Measurements from ENCODE around the gene FXR2. TPM values are rescaled to one million over a fixed set of nuclear protein-coding genes. Genes with fewer than 3 reads are reported as not detected.

Gene FXR2
- total and polyA plus RNA-seq, 9 of the 15 experiments (the other 6 are each of a cell fraction or from before 2014, with no cell fraction given): 2.0 to 49.3 (median 24.5) TPM

DNA sequence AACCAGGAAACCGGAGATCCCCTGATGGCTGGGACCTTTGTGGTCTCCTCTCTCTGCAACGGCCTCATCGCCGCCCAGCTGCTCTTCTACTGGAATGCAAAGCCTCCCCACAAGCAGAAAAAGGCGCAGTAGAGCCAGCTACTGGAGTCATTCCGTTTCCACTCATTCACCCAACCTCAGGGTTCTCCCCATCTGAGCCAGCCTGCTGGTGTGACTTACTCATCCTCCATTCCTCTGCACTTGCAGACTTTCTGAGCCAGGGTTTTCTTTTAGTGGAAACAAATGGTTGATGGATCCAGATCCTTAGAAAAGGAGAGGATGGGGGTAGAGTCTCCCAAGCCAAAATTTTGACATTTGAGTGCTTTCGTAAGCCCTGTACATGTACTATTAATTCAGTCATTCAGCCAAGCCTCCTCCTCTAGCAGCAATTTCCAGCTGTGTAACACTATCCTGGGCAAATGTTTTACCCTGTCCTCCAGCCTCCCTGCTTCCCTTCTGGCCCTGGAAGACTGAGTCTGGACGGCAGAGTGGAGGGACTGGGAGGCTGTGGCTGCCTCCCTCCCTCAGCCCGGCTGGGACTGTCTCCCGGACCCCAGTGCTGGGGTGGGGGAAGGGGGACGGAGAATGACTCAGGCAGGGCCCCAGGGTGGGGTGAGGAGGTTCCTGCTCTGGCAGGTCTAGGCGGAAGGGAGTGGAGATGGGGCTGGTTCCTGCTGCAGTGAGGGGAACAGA is 27.1 kb downstream of the FXR2 start (continued):
- TF ChIP-seq, protein P1, sequence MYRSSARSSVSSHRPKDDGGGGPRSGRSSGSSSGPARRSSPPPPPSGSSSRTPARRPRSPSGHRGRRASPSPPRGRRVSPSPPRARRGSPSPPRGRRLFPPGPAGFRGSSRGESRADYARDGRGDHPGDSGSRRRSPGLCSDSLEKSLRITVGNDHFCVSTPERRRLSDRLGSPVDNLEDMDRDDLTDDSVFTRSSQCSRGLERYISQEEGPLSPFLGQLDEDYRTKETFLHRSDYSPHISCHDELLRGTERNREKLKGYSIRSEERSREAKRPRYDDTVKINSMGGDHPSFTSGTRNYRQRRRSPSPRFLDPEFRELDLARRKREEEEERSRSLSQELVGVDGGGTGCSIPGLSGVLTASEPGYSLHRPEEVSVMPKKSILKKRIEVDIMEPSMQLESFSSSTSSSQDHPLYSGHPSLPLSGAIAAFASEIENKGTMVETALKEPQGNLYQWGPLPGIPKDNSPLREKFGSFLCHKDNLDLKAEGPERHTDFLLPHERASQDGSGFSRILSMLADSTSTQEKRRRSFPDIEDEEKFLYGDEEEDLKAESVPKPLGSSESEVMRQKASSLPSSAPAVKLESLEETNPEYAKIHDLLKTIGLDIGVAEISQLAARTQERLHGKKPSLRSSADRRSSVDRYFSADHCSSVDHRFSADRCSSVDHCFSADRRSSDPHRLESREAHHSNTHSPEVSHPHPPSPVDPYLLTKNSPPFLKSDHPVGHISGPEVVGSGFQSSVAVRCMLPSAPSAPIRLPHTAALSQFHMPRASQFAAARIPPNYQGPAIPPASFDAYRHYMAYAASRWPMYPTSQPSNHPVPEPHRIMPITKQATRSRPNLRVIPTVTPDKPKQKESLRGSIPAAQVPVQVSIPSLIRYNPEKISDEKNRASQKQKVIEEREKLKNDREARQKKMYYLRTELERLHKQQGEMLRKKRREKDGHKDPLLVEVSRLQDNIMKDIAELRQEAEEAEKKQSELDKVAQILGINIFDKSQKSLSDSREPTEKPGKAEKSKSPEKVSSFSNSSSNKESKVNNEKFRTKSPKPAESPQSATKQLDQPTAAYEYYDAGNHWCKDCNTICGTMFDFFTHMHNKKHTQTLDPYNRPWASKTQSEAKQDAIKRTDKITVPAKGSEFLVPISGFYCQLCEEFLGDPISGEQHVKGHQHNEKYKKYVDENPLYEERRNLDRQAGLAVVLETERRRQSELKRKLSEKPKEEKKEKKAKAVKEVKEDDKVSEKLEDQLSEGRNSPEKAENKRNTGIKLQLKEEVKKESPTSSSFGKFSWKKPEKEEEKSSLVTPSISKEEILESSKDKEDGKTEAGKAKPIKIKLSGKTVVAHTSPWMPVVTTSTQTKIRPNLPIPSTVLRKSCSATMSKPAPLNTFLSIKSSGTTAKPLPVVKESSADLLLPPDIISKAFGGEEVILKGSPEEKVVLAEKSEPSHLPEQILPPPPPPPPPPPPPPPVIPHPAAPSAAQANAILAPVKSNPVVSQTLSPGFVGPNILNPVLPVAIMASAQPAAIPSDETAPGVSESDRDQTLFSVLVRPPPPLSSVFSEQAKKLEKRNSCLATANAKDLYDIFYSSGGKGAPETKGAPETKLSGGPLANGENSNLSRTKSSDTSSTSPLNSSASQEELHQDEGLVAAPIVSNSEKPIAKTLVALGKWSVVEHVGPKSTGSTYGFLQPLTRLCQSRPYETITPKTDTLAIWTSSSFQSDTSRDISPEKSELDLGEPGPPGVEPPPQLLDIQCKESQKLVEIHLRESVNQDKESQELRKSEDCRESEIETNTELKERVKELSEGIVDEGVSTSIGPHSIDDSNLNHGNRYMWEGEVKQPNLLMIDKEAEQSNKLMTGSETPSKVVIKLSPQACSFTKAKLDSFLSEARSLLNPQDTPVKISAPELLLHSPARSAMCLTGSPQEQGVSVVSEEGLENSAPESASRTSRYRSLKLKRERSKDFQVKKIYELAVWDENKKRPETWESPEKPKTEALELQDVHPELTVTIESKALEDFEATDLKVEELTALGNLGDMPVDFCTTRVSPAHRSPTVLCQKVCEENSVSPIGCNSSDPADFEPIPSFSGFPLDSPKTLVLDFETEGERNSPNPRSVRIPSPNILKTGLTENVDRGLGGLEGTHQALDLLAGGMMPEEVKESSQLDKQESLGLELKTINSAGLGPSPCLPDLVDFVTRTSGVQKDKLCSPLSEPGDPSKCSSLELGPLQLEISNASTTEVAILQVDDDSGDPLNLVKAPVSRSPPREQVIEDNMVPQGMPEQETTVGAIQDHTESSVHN (IDR thresholded peaks at IDR 0.05; ENCODE audit: borderline replicate concordance in 1 of 2, low read depth in 1 of 2): no peak
- TF ChIP-seq EGR1 (conservative IDR thresholded peaks at IDR 0.05) (no peak), HEY1 (CRISPR knock-in tag; IDR thresholded peaks at IDR 0.05; ENCODE audit: borderline replicate concordance) (no peak), ZNF347 (CRISPR knock-in tag; IDR thresholded peaks at IDR 0.05; ENCODE audit: low read depth) (no peak), NFE2 (IDR thresholded peaks at IDR 0.05; ENCODE audit: low read depth) (peak; percentile 63), FOSL1 (tag; conservative IDR thresholded peaks at IDR 0.05) (peak; percentile 61), HNRNPK (IDR thresholded peaks at IDR 0.05; ENCODE audit: low read depth, low read length, poor library complexity, severe bottlenecking) (no peak), SRSF7 (optimal IDR thresholded peaks at IDR 0.05; ENCODE audit: low read depth, low read length) (no peak), TAF1 (IDR thresholded peaks at IDR 0.05; ENCODE audit: control insufficient read depth, extremely low read depth, insufficient read depth, low read length, severe bottlenecking) (peak; percentile 23), CBX2 (IDR thresholded peaks at IDR 0.05; ENCODE audit: insufficient read depth, low read length, poor library complexity, severe bottlenecking) (no peak), POLR2A (conservative IDR thresholded peaks at IDR 0.05) (peak; percentile 45)
- TF ChIP-seq, protein P2, sequence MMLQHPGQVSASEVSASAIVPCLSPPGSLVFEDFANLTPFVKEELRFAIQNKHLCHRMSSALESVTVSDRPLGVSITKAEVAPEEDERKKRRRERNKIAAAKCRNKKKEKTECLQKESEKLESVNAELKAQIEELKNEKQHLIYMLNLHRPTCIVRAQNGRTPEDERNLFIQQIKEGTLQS (IDR thresholded peaks at IDR 0.05): peak; percentile 65
- TF ChIP-seq, protein P2 (CRISPR knock-in tag; conservative IDR thresholded peaks at IDR 0.05): no peak

All from K562 (cell line).